GM21515 (cell line): Measurements from ENCODE around the gene ZNF99.
"Not testable (repeated sequence)": the region's sequence is repeated elsewhere in the genome, so short reads cannot be mapped to it uniquely, and the experiment has no call there.

Experiments
- ATAC-seq: cut with Tn5 transposase; IDR thresholded peaks from one replicate; pipeline ENCODE4 v1.9.1; 2021; ENCODE audit not compliant: unreplicated experiment

ZNF99 gene

DNA sequence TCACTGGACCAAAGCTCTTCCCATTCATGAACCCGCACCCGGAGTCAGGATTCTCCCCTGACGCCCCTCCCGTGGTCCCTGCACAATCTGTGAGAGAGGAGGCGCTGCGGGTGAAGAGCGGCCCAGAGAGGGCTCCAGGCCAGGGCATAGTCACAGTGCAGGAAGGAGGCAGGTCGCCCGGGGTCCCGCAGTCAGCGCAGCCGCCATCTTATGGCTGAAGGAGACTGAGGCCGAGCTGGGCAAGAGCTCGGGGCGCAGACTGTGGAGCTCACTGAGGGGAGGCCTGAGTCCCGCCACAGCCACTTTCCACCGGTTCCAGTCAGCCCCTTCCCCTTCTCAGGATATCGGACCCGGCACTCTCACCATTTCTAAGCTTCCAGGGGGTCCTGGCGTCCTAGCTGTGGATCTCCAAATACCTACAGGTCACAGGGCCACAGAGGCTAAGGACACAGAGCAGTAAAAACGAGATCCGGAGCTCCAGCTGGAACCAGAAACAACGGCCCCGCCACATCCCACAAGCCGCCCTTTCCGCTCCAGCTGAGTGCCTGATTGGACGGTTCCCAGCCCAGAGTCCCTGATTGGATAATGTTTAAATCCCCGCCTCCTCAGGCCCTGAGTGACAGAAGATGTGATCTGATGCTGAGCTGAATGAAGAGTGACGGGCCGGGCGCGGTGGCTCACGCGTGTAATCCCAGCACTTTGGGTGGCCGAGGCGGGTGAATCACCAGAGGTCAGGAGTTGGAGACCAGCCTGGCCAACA, at the start of gene ZNF99:
Gene ZNF99 (minus strand): TSS at position 501 of the 760 bp plus-strand sequence. CDS start 135 bp downstream, at position 366.
- no peak for ATAC-seq

DNA sequence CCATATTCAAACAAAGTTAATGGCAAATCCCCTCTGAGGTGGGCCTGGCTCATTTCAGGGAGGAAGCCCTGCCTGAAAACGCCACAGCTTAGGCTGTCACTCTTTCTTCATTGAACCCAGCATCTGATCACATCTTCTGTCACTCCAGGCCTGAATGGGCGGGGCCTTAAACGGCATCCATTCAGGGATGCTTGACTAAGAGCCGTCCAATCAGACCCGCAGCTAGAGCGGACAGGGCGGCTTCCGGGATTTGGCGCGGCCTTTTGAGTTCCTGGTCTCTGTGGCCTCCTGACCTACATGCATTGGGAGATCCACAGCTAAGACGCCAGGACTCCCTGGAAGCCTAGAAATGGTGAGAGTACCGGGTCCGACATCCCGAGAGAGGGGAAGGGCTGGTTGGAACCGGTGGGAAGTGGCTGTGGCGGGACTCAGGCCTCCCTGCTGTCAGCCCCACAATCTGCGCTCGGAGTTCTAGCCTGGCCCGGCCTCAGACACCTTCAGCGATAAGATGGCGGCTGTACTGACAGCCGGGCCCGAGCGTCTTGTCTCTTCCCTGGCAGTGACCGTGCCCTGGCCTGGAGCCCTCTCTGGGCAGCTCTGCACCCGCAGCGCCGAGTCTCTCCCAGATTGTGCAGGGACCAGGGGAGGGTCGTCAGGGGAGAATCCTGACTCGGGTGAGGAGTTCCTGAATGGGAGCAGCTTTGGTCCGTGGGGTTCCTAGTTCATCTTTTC, 48.2 kb upstream of the ZNF99 start, which contains the start of gene ZNF723:
Gene ZNF723 (plus strand): TSS at position 261 of the 732 bp plus-strand sequence. CDS start 89 bp downstream, at position 350.
- no peak for ATAC-seq

- no peak for ATAC-seq
Measured at GRCh38 chr19:22831211-22831610, 47.3 kb upstream of the ZNF99 start.

DNA sequence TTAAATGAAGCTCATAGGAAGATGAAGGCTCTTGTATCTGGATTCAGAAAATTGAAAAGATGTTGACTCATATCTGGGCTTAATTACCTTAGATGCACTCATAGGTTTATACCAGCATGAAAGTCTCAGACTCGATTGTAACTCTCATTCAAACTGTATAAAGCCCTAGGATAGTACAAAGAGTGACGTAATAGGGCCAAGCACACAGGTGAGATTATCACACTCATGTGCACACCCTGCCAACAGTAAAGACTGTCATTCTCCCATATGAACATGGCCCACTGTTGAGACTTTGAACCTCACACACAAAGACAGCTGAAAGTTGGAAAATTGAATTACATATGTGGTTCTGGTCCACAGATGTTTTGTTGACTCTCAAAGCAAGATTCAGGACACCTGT, 30.2 kb upstream of the ZNF99 start:
- no peak for ATAC-seq

- no peak for ATAC-seq
Measured at GRCh38 chr19:22807061-22807835, 23.3 kb upstream of the ZNF99 start.

GRCh38 chr19:22806418-22806817, 22.5 kb upstream of the ZNF99 start:
- no peak for ATAC-seq

GRCh38 chr19:22797040-22797439, 13.1 kb upstream of the ZNF99 start:
- no peak for ATAC-seq

GRCh38 chr19:22792863-22793262, 8.9 kb upstream of the ZNF99 start:
- not testable (repeated sequence) for ATAC-seq

DNA sequence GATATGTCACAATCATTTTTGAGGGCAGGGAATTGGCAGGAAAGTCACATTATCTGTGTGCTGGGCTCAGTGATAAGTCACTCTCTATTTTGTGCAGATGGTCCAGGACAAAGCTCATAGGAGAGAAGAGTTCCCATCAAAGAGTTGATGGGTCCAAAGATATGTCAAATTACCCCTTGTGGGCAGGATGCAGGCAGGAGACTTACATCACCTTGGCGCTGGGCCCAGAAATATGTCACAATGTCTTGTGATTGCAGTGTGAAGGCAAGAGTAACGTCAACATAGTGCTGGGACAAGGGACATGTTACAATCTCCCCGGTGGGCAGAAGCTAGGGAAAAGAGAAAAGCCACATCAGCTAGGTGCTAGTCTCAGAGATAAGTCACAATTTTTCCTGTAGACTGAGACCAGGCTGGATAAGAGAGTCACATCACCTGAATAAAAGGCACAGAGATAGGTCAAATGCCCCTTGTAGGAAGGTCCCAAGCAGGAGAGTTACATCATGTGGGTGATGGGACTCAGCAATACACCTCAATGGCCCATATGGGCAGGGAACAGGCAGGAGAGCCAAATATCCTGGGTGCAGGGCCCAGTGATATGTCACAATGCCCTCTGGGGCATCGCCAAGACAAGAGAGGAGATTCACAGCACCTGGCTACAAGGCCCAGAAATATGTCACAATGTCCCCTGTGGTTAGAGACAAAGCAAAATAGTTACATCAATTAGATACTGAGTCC, 47.9 kb downstream of the ZNF99 start:
- no peak for ATAC-seq

- ATAC-seq: no peak
Measured at GRCh38 chr19:22733691-22734090, 50.3 kb downstream of the ZNF99 start.

GRCh38 chr19:22728214-22728613, 55.7 kb downstream of the ZNF99 start:
- ATAC-seq: not testable (repeated sequence)

- ATAC-seq: not testable (repeated sequence)
Measured at GRCh38 chr19:22721533-22721932, 62.4 kb downstream of the ZNF99 start.

DNA sequence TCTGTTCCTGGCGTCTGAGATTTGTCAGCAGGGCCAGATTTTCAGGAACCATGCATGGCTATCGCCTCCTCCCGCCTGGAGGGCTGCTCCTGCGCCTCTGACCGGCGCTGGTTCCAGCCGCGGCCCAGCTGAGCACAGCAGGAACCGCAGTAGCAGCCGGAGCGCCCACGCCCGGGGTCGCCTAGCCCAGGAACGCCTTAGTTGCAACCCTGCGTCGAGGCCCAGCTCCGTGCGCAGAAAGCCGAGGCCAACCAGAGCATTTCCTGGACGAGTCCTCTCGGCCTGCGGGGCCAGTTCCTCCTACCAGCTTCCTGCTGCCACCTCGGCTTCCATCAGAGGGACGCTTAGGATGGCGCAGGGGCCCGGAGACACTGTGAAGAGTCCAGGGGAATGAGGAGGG, 75.0 kb downstream of the ZNF99 start:
- no peak for ATAC-seq

- ATAC-seq: not testable (repeated sequence)
Measured at GRCh38 chr19:22703096-22703495, 80.9 kb downstream of the ZNF99 start.

DNA sequence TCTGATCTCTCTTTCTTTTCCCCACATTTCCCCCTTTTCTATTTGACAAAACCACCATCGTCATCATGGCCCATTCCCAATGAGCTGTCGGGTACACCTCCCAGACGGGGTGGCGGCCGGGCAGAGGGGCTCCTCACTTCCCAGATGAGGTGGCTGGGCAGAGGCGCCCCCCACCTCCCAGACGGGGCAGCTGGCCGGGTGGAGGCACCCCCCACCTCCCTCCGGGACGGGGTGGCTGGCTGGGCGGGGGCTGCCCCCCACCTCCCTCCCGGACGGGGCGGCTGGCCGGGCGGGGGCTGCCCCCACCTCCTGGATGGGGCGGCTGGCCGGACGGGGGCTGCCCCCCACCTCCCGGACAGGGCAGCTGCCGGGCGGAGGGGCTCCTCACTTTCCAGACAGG, 81.3 kb downstream of the ZNF99 start:
- ATAC-seq: not testable (repeated sequence)
